NOMO-1 (cell line): Measurements from ENCODE around the gene ZBTB20.
"Not testable (repeated sequence)": the region's sequence is repeated elsewhere in the genome, so short reads cannot be mapped to it uniquely, and the experiment has no call there.

Experiments used
- DNase-seq, 2 experiments: peaks; one replicate each; lab custom pipeline; 2025; ENCODE audit not compliant: unreplicated experiment in 2 of 2; lab: John Stamatoyannopoulos, UW

ZBTB20 gene

DNA sequence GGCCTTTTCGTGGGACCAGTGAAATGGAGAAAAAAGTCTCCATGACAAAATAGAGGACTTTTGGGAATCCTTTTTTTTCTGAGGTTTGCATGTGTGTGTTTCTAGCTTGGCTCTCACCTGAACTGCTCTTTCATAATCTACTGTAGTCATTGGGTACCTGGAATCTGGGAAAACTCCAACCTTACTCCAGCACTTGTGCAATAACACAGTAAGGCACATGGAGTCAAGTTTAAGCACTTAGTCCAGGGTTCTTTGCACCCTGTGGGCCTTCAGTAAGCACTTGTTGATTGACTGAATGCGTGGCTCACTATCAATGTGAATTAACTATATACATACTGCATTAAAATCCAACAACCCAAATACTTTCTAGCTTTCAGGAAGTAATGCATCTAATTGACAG lies 299.5 kb downstream of the ZBTB20 start:
- DNase-seq: no peak

DNA sequence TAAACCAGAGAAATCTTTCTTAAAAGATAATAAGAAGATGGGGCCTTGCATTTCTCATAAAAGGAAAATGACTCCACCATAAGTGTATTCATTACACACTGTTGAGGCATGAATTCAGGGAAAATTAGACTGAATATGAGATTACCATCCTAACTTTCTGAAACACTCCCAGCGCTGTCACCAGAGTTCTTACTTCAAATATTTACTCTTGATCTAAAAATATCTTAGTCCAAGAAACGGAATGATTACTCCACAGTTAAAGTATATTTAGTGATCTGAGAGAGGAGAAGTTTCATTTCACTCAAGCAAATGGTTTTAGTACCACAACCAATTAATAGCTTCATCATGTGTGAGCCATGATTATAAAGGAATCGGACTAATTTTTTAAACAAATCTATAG lies 300.3 kb downstream of the ZBTB20 start:
- DNase-seq: no peak

DNA sequence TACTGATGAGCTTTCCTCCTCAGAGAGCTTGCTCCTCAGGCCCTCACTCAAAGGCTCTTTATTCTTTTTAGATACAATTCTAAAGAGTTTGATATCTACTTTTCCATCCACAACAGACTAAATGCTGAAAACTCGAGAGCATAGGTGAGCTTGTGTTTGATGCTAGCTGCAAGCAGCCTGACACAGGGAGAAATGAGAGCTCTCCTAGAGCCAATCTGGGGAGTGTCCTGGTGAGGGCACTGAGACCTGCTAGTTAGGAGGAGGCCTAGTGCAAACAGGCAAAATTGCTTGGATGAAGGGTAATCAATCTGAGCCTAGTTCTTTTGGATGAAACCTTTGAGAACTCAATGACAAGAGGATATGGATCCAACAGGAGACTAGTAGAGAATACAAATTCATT lies 300.8 kb downstream of the ZBTB20 start:
- no peak for DNase-seq

DNA sequence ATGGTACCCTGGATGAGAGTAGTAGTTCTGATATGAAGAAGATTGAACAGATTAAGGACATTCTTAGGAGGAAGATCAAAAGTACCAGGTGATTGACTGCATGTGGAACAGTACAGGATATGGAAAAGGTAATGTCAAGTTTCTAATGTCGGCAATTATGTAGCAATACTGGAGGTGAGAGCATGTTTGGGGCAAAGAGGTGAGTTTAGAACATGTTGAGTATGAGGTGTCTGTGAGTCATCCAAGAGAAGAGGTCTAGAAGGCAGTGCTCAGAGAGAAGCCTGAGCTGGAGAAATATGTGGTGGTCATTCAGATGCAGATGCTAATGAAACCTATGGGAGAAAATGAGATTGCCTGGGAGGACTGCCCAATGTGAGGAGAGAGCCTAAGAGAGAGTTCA lies 305.6 kb downstream of the ZBTB20 start:
- no peak for DNase-seq

DNA sequence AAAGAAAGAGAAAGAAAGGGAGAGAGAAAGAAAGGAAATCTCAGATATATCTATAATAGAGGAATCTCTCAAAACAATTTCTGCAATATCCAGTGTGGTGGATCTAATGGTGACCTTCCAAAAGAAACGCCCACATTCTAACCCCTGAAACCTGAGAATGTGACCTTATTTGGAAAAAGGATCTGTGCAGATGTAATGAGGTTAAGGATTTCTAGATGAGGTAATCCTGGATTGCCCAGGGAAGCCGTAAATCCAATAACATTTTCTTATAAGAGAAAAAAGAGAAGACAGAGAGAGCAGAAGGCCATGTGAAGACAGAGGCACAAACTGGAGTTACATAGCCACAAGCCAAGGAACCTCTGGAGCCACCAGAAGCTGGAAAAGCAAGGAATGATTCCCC lies 307.6 kb downstream of the ZBTB20 start:
- no peak for DNase-seq

DNA sequence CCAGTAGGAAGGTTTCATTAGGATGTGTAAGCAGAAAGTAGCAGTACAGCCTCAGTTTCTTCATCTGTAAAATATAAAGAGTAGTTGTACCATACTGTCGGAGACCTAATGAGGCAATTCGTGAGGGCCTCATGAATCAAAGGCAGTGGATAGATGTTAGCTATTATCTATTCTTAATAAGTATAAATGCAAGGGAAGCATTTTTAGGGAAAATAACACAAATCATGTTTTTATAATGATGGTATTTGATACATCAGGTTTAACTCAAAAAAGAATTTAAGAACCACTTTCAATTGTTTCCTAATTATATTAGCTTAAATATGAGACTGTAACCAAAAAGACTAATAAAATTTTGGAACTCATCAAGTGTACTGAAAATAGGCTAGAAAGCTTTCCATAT lies 309.1 kb downstream of the ZBTB20 start:
- no peak for DNase-seq

DNA sequence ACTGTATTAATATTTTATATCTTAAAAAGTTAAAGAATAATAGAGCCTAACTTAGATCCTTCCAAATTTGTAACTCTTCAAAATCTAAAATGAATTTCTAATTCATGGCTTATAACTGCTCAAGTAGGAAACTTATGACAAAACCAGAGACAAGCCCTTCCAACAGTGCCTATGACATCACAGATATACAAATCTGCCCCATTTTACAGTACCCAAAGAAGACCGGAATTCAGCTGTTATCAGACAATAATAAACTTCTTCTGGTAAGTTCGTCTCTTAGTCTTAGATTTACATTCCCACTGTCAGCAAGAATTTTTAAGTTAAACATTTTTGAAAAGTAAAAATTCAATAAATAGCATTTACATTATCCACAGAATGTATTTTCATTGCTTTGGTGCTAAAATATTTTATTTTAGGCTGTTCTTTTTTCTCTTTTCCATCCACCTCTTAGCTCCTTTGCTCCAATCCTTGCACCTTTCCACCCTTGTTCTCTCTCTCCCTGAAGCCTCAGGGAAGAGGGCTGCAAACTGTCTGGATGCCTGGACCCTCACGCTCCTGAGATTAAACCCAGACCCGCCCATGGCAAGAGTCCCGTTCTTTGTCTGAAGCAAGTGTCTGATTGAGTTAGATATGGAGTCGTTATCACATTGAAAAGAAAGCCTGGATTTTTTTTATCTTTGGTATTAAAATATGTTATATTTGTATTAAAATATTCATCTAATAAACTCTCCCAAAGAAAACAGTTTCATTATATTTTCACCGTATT lies 312.7 kb downstream of the ZBTB20 start:
- DNase-seq: no peak

DNA sequence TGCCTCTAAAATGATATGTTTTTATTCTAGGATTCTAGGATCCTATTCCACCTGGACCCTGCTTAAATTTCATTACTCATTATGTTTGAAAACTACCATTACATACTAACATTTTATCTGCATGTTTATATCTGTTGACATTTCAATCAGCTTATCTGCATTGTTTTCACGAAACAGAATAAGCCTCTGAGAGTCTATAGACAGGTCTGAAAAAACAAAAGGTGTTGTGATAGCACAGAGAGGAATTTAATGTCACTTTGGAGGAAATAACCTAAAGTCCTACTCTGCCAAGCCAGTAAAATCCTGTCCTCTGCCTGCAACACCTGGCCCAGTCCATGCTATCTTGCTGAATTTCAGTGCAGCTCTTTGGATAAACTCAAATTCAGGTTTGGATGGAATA lies 315.2 kb downstream of the ZBTB20 start:
- no peak for DNase-seq

DNA sequence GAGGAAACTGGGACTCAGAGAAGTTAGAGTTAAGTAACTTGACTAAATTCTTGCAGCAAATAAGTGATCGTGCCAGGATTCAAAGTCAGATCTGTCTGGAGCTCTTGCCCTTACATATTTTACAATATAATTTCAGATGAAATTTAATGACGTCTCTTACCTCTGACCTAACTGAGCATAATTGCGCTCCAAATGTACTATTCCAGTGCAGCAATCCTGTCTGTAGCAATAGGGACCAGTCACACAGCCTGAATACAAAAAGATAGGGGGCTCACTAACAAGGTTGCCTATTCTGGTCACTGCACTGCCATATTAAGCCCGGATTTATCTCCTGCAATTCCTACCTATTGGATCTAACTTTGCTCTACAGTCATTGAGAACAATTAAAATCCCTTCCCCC lies 316.4 kb downstream of the ZBTB20 start:
- DNase-seq: no peak

DNA sequence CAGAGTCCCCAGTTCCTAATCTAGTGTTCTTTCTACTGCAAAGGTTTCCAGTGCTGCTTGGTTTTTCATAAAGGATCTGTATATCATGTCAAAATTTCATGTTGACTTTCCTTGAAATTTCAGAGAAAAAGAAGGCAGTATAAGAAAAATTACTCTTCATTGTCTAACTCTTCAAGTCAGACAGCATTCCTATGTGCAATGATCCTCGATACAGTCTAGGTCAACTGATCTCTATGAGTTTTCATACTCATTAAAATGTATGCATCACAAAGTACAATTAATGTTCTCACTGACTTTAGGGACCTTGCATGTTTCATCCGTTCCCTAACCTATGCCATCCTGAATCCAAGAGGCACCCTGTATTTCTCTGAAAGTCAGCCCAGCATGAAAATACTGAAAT lies 317.3 kb downstream of the ZBTB20 start:
- DNase-seq: no peak

DNA sequence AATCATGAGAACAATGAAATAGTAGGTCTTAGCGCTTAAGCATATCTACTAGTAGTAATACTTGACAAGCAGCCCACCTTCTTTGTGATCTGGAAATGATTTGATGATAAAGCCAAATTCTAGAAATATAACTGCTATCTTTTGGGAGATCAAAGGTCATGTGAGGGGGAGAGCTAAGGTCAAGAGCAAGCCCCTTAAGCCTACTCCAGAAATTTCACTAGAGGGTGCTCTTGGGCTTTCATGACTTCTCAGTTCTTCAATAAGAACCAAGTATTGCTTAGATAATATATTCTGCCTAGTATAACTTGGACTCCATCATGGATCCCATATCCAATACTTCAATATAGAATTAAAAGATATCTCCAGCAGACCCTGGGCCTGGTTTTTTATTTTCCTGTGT lies 319.6 kb downstream of the ZBTB20 start:
- DNase-seq: peak in 1 of 2 experiments; percentile 50

DNA sequence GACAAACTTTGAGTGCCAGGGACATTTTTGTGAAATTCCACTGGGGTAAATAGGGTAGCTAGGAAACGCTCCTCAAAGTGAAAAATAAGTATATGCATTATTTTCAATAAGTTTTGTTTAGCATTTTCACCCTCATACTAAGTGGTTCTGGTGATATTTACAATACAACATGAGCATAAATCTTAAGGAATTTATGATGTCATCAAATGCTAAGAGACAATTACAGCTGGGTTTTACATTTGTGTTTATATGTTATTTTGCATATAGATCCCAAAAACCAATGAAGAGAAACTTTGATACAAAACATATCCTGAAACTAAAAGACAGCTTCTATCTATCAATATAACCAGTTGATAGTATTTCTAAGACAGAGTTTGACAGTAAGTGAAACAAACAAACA lies 323.1 kb downstream of the ZBTB20 start:
- no peak for DNase-seq

DNA sequence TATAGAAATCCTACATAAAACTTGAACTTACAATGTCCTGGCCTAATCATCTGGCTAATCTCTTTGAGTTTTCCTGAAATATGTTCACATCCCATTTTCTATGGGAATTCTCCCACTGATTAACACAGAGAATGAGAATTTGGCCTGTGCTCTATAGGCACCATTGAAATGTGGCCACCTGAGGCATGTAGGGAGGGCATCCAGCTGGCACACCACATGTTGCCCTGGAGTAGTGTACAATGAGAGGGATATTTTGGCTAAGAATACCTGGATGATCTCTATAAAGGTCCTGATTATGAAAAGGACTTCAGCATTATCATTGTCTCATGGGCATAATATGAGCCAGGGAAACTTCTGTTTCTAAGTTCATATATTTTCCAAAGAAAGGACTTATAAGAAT lies 324.0 kb downstream of the ZBTB20 start:
- DNase-seq: no peak

DNA sequence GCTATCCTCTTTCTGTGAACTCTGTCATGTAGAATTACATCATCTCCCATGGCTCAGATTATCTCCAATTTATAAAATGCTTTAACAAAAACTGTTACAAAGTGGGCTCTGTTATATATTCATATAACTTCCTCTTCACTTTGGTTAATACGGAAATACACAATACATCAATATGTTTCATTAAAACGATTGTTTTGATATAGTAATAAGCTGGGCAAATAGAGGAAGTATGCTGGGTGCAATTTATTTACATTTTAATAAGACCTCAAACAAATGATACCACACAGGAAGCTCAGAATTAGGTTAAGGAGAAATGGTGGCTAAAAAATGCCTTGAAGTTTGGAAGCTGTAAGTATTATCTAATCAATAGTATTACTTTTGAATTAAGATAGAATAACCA lies 331.0 kb downstream of the ZBTB20 start:
- no peak for DNase-seq

DNA sequence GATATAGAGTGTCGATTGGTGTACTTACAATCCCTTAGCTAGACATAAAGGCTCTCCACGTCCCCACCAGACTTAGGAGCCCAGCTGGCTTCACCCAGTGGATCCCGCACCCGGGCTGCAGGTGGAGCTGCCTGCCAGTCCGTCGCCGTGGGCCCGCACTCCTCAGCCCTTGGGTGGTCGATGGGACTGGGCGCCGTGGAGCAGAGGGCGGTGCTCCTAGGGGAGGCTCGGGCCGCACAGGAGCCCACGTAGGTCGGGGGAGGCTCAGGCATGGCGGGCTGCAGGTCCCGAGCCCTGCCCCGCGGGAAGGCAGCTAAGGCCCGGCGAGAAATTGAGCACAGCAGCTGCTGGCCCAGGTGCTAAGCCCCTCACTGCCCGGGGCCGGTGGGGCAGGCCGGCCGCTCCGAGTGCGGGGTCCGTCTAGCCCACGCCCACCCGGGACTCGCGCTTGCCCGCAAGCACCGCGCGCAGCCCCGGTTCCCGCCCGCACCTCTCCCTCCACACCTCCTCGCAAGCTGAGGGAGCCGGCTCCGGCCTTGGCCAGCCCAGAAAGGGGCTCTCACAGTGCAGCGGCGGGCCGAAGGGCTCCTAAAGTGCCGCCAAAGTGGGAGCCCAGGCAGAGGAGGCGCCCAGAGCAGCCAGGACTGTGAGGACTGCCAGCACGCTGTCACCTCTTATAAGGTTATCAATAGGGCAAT lies 334.4 kb downstream of the ZBTB20 start:
- DNase-seq: not testable (repeated sequence)

DNA sequence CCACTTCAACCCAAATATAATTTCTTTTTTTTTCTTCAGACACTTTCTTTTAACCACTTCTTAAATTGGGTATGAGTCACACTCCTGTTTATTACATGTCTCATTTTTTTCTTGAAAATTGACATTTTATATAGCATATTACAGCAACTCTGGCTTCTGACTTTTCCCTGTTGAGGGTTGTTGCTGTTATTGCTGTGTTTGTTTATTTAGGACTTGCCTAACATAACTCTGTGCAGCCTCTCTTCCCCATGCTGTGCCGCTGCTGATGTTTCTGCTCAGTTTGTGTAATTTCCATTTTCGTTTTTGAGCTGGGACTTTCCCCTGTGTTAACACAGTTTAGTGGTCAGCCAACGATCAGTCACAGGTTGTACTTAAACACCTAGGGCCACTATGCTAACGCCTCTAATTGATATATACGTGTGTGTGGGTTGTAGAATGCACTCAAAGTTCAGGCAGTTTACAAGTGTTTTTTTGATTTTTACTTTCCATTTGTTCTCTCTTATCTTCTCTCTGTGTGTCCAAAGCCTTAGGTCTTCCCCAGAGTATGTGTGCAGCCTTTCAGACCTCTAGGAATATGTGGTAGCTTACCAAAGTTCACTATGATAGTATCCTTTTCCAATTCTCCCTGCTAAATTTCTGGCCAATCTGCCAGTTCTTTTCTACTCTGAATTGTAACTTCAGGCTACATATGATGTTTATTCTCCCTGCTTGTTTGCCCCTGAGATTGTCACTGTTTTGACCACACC lies 337.2 kb downstream of the ZBTB20 start:
- DNase-seq: peak in 1 of 2 experiments; percentile 49

DNA sequence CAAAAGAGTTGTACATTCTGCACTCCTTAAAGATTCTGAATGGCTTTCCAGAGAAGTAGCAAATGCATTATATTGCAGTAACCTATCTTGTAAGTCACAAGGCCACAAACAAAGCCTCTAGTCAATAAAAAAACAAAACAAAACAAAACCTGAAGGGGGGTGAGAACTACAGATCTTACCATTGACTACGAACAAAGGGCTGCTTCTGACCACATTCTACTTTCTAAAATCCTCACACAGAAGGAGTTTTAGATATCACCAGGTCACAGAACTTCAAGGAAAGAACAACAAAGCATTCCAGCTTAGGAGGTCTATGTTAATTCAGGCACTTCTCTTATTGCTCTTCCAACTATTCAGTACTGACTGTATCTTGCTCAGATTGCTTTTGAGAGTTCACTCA lies 343.0 kb downstream of the ZBTB20 start:
- no peak for DNase-seq

DNA sequence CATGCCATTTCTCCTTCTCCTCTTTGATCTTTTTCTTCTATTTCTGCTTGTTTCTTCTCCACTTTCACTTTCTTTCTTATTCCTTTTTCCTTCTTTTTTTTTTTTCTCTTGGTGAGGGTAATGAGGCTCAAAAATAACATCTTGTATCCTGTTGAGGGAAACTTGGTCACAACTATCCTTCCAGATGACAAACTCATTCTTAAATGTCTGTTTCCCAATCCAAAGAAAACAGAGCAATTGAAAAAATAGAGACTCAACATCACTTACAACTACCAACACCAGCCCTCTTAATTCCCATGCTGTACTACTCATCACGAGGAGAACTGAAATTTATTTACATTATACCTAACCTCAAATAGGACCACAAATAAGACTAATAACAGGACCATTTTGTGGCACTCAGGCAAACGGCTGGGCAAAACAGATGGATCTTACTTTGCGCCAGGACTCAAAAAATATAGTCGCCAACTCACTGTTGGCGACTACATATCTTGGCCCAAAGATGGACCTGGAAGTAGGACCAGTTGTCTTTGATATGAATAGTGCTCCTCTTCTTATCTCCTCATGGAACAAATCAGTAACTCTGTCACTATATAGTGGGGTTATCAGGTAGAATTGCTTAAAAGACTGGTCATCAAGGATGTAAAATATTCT lies 343.9 kb downstream of the ZBTB20 start:
- no peak for DNase-seq

DNA sequence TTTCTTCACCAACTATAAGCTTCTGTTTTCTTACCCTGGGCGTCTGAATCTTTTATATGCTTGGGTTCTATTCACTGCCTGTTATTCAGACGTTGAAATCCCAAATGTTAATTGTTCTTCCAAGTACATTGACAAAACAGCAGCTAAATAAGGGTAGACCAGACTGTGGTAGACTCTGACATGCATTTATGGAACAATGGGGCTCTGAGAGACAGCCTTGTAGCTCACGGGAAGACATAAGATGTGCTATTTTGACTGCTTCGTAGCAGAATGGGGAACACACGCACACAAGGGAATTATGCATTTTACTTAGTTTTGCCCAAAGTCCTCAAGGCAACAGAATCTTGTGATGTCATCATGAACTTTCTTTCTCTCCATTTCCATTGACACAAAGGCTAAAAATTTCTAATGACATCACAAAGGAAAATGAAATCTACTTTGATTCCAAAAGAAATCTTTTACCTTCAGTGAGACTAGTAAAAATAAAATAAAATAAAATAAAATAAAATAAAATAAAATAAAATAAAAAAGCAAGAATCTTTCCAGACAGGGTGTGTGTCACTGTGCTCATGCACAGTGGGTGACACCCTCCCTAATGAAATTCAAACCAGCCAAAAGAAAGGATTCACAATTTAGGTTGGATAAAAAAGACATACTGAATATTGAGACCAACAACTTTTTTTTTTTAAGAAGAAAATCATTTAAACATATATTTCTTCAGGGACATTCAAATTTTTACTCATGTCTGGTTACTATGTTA lies 346.6 kb downstream of the ZBTB20 start:
- no peak for DNase-seq

DNA sequence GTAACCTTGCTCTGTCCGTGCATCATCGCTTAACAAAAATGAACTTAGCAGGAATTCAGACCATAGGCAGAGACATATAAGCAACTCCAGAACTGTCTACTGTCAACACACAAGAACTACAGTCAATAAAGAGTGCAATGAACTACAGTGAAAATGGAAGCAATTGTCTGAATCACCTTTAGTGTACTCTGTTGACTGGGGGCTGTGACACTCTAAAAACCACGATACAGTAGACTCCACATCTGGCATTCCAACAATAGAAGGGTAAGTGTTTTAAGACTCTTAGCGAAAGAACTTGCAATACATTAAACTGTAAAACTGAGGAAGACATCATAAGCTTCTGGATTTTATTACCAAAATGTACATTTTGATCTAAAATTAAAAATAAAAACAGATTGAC lies 347.3 kb downstream of the ZBTB20 start:
- no peak for DNase-seq

DNA sequence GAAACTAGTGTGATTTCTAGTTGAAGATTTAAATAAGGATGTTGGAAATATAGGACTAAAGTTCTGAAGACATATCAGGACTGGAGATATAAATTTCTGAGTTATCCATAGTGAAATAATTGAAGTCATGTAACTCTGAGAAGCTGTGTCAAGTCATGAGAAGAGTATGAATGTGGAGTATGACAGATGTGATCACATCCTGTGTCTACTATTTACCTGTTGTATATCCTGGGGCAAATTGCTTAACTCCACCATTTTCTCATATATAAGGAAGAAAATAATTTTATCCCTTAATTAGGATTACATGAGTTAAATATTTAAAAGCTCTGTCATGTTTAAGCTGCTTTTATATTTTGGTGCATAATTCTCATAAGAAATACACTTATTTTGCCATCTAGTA lies 350.3 kb downstream of the ZBTB20 start:
- DNase-seq: no peak
